ENCODE results near the gene PFN3.

- TF ChIP-seq POLR2A (IDR thresholded peaks at IDR 0.05) (no peak), CTCF (IDR thresholded peaks at IDR 0.05) (no peak)
These were observed 32.6 kb upstream of the PFN3 start for GRCh38 chr5:177432839-177433657.

All from vagina (tissue), 2 donors.